SK-N-MC (cell line): Measurements from ENCODE around the gene C16orf96.

Experiments used
- EZH2 ChIP-seq: fragments of 200-600 bp; sonication (generic); IDR thresholded peaks from one replicate; pipeline ENCODE4 v1.6.1; 2017; ENCODE audit warnings: antibody characterized with exemption
- FOXP2 ChIP-seq: optimal IDR thresholded peaks from 2 replicates; pipeline ENCODE3; 2011; ENCODE audit warnings: mild to moderate bottlenecking, moderate library complexity; ENCODE audit not compliant: insufficient read depth; ENCODE audit errors: extremely low read length, control extremely low read depth
- POLR2AphosphoS5 ChIP-seq: IDR thresholded peaks from 2 replicates; pipeline ENCODE4 v1.6.1; 2012; ENCODE audit warnings: mild to moderate bottlenecking, low read depth, low read length, borderline replicate concordance

GRCh38 chr16:4586291-4586690 lies 30.2 kb downstream of the C16orf96 start:
- TF ChIP-seq EZH2 (no peak), POLR2AphosphoS5 (no peak), FOXP2 (no peak)
